Measurements from ENCODE around the gene GRAMD1B. TPM values are rescaled to one million over a fixed set of nuclear protein-coding genes. Genes with fewer than 3 reads are reported as not detected.
"Not testable (repeated sequence)": the region's sequence is repeated elsewhere in the genome, so short reads cannot be mapped to it uniquely, and the experiment has no call there.

Gene GRAMD1B
- total and polyA plus RNA-seq, 8 donors = 1.1 to 4.8 (median 2.2) TPM

GRCh38 chr11:123509737-123510578, 79.9 kb downstream of the GRAMD1B start:
- Histone ChIP-seq H3K27me3 (no peaks in the 10 kb centered on the region), H3K36me3 (no peaks in the 10 kb centered on the region), H3K4me1 (no peaks in the 10 kb centered on the region), H3K27ac (no peak overlapping the region), H3K4me3 (no peak overlapping the region), H3K9me3 (no peaks in the 10 kb centered on the region)
- no peak for TF ChIP-seq CTCF (IDR thresholded peaks at IDR 0.05)
- FAIRE-seq (no peak), DNase-seq (no peak), ATAC-seq (peak in 2 of 4 donors; percentile 67 to 76)
- intact Hi-C loops (cut with DNase I) = loop anchor here in 2 of 3 donors (5.0 kb wide), 1 partner anchor 67 kb away; no protein-coding TSS in a partner anchor
- WGBS, 2 donors = 68 to 70% methylated on average over 18 of the region's 18 CpGs

DNA sequence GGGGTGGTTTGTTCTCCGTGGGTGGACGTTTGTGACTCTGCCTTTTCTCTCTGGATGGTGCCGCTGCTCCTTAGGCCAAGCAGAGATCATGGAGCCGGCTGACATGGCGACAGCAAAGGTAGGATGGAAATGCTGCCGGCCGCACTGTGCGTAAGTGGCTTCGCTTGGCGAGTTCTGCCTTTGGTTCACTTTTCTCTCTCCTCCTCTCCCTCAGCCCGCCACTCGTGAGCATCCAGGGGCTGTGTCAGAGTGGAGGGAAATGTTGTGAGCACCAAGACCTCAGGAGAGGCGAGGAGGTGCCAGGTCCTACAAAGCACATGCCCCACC, 80.5 kb downstream of the GRAMD1B start:
- intact Hi-C loops (cut with DNase I) = loop anchor here in 2 of 3 donors (5.0 kb wide), 1 partner anchor 67 kb away; no protein-coding TSS in a partner anchor

DNA sequence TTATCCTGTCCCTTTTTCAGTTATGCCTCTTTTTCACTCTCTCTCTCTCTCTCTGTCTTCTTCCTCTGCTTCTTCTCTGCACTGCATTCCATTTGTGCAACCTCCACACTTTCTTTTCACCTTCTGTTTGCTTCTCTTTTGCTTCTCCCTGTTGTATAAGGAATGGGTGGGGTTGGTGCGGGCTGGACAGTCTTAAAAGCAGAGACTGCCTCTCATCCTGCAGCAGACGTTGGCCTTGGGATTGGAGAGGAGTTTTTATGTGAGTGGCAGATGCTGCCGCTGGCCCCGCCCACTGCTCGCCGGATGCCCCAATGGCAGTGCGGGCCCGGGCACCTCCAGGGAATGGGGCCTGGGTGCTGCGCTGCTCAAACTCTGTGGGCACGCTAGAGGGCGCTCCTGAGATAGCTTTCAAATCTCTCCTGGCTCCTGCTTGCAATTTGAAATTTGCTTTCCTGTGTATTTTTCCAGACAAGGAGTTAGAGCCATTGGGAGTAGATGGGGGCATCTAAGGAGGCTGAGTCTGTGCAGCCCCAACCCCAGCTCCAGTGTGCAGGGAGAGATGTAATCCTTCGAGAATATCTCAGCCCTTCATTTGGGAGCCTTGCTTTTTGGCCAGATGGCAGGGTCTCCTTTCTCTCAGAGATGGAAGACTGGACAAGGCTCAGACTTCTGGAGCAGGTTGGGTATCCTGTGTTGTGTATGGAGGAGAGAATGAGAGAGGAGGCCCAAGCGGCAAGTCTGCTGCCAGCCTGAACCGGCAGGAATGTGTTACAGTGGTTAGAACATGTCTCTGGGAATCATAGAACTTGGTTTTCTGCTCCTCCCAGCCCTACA, 81.2 kb downstream of the GRAMD1B start:
- Histone ChIP-seq H3K4me1 (no peaks in the 10 kb centered on the region), H3K9me3 (no peaks in the 10 kb centered on the region), H3K4me3 (no peak overlapping the region), H3K27me3 (no peaks in the 10 kb centered on the region), H3K36me3 (no peaks in the 10 kb centered on the region), H3K27ac (no peak overlapping the region)
- peak; percentile 87 to 99 (median 97) for ATAC-seq
- DNase-seq = peak; percentile 57 to 85 (median 78)
- intact Hi-C loops (cut with DNase I) = loop anchor here in 2 of 3 donors (5.0 kb wide), 1 partner anchor 66 kb away; no protein-coding TSS in a partner anchor
- WGBS, 2 donors = 16 to 19% methylated on average over 14 of the region's 14 CpGs
- peak; percentile 72 to 89 (median 86) for TF ChIP-seq CTCF (IDR thresholded peaks at IDR 0.05)
- no peak for FAIRE-seq

More for the DNA sequence above, 80.5 kb downstream of the GRAMD1B start:
- Histone ChIP-seq H3K9me3 (no peaks in the 10 kb centered on the region), H3K27ac (no peak overlapping the region), H3K4me1 (no peaks in the 10 kb centered on the region), H3K4me3 (no peak overlapping the region), H3K36me3 (no peaks in the 10 kb centered on the region), H3K27me3 (no peaks in the 10 kb centered on the region)
- DNase-seq (no peak), ATAC-seq (no peak), FAIRE-seq (no peak)
- no peak for TF ChIP-seq CTCF (IDR thresholded peaks at IDR 0.05)
- WGBS, 2 donors = 77 to 88% methylated on average over 13 of the region's 13 CpGs

DNA sequence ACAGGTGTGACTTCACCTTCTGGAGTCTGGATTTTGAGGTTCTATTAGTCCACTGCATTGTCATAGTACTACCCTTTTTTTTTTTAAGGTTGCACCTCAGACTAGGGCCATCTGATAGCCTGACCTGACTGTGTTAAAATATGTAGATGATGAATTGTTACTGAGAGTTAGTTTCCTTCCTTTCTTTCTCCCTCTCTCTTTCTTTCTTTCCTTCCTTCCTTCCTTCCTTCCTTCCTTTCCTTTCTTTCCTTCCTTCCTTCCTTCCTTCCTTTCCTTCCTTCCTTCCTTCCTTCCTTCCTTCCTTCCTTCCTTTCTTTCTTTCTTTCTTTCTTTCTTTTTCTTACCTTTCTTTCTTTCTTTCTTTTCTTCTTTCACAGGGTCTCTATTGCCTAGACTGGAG, 83.2 kb downstream of the GRAMD1B start:
- not testable (repeated sequence) for FAIRE-seq, H3K27ac ChIP-seq, ATAC-seq, H3K4me1 ChIP-seq, H3K27me3 ChIP-seq, DNase-seq, H3K4me3 ChIP-seq, H3K36me3 ChIP-seq, H3K9me3 ChIP-seq
- intact Hi-C loops (cut with DNase I) = loop anchor here in 2 of 3 donors (5.0 kb wide), 1 partner anchor 64 kb away; no protein-coding TSS in a partner anchor

DNA sequence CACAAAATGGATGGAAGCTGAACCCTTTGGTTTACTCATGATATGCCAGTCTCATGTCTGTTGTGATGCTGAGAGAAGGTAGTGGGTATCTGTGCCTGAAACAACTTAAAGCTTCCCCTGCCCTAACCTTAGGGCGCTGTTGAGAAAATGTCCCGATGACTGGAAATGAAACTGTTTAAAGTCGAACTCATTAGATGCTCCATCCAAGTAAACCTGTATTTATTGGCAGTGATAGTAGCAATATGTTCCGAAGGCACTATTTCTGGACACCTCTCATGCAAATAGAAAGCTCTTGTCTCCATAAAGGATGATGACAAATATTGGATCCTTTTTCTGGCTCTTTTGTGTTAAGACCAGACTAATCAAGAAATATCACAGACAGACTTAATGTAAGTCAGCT, 86.2 kb downstream of the GRAMD1B start:
- FAIRE-seq (no peak), ATAC-seq (no peak), DNase-seq (no peak)
- WGBS, 2 donors = 76 to 85% methylated on average over 4 of the region's 4 CpGs
- H3K9me3 ChIP-seq = no peaks in the 10 kb centered on the region
- H3K36me3 ChIP-seq = no peaks in the 10 kb centered on the region
- TF ChIP-seq CTCF (IDR thresholded peaks at IDR 0.05) = no peak
- H3K4me3 ChIP-seq = no peak overlapping the region
- no peak overlapping the region for H3K27ac ChIP-seq
- peaks cover 0 to 6% (median 0%) of the 10 kb centered on the region in 4 donors for H3K27me3 ChIP-seq
- H3K4me1 ChIP-seq = no peaks in the 10 kb centered on the region
- intact Hi-C loops (cut with DNase I) = no loop called here
